PFSK-1 (cell line): ENCODE results near the gene GPR158.

Experiments used
- FOXP2 ChIP-seq: optimal IDR thresholded peaks from 2 replicates; pipeline ENCODE3; 2011; ENCODE audit warnings: borderline replicate concordance, control low read depth, inconsistent platforms; ENCODE audit not compliant: insufficient read depth; ENCODE audit errors: extremely low read length, extremely low read depth
- POLR2AphosphoS5 ChIP-seq: IDR thresholded peaks from 2 replicates; pipeline ENCODE4 v1.6.1; 2012; ENCODE audit warnings: low read depth, mild to moderate bottlenecking, control low read depth, low read length, moderate library complexity
- REST ChIP-seq, 2 experiments: IDR thresholded peaks; 2 replicates each; pipeline versions ENCODE4 v1.6.1 to v1.8.0; 2011 to 2012; ENCODE audit warnings: low read depth in 2 of 2, low read length in 2 of 2, control low read depth in 1 of 2, inconsistent platforms in 1 of 2, mild to moderate bottlenecking in 1 of 2, moderate library complexity in 1 of 2; ENCODE audit not compliant: insufficient read depth in 1 of 2
- SIN3A ChIP-seq: IDR thresholded peaks from 2 replicates; pipeline ENCODE4 v1.6.1; 2012; ENCODE audit warnings: mild to moderate bottlenecking, low read length, moderate library complexity, borderline replicate concordance; ENCODE audit not compliant: insufficient read depth
- TAF1 ChIP-seq: IDR thresholded peaks from 2 replicates; pipeline ENCODE4 v1.6.1; 2012; ENCODE audit warnings: low read length, control low read depth, borderline replicate concordance; ENCODE audit not compliant: insufficient read depth

DNA sequence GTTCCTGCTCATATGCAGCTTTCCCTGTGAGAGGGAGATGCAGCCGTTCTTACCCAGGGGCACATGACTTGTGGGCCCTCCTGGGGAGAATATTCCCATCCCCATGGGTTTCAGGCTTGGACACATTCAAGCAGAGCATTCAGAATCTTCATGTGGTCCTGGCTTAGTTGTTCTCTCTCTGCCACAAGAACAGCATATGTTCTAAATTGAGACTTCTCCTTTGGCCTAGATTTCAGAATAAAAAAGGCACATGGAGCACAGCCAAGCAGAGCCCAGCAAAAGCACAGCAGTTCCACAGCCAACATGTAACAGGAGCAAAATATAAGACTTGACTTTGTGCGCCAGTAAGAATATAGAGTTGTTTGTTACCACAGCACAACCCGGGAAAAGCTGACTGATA lies 452.8 kb downstream of the GPR158 start:
- no peak for TF ChIP-seq SIN3A
- no peak for TF ChIP-seq POLR2AphosphoS5
- TF ChIP-seq TAF1 = no peak
- no peak for TF ChIP-seq FOXP2
- no peak for TF ChIP-seq REST (IDR thresholded peaks at IDR 0.05; ENCODE audit: insufficient read depth in 1 of 2, low read depth in 2 of 2, low read length in 2 of 2)
